Chondrocyte (in vitro differentiated cells): Measurements from ENCODE around the gene NFKB2. TPM values are rescaled to one million over a fixed set of nuclear protein-coding genes. Genes with fewer than 3 reads are reported as not detected.

Source experiments
- DNase-seq: peaks from one replicate; pipeline ENCODE4 v3.0.0; 2021; ENCODE audit warnings: mixed read lengths, low spot score
- H3K27ac Mint-ChIP-seq: one replicate; pipeline ENCODE4 v1.8.0; 2021; ENCODE audit warnings: mild to moderate bottlenecking, moderate library complexity, mixed read lengths; ENCODE audit not compliant: unreplicated experiment
- H3K27me3 Mint-ChIP-seq: 2 replicates; pipeline ENCODE4 v1.8.0; 2021; ENCODE audit warnings: low read depth, mixed read lengths
- H3K36me3 Mint-ChIP-seq: 2 replicates; pipeline ENCODE4 v1.8.0; 2021; ENCODE audit warnings: low read depth, mixed read lengths
- H3K4me1 Mint-ChIP-seq: 2 replicates; pipeline ENCODE4 v1.8.0; 2021; ENCODE audit warnings: low read depth, mild to moderate bottlenecking, mixed read lengths
- H3K4me3 Mint-ChIP-seq: one replicate; pipeline ENCODE4 v1.8.0; 2021; ENCODE audit warnings: mild to moderate bottlenecking, moderate library complexity, mixed read lengths; ENCODE audit not compliant: unreplicated experiment
- H3K9me3 Mint-ChIP-seq: 2 replicates; pipeline ENCODE4 v1.8.0; 2021; ENCODE audit warnings: low read depth, mixed read lengths
- total RNA-seq: library from RNA; stranded (reverse); gene quantifications from 3 replicates; pipeline ENCODE4 v1.2.1, GENCODE V29; 2021
- TF ChIP-seq, protein P1 (sequence below): fragments of 200-600 bp; sonication (generic); IDR thresholded peaks from 2 replicates; pipeline ENCODE4 v1.5.0; 2021; ENCODE audit warnings: antibody characterized with exemption, mild to moderate bottlenecking, moderate library complexity

NFKB2 gene
- total RNA-seq, 1 donor from 2014 or later: 38.0 TPM

DNA sequence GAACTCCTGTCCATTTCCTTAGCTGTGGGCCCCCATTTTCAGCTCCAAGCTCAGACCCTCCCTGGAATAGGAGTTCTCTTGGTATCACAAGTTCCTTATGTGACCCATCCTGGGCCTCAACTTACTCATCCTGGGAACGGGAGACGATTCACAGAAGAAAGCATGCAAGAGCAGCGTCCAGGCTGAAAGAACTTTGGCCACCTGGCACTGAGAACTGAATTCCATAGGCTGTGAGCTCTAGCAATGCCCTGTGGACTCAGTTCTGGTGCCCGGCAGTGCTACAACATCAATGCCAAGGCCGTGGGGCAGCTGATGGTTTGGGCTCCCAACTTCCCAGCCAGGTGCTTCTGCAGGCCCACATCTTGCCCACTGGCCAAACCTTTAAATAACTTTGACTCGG lies 40.8 kb downstream of the NFKB2 start:
- DNase-seq: no peak
- Mint-ChIP-seq H3K4me1 (peaks cover 18% of the 10 kb centered on the region), H3K27ac (no peak overlapping the region), H3K36me3 (no peaks in the 10 kb centered on the region), H3K9me3 (no peaks in the 10 kb centered on the region), H3K27me3 (peaks cover 3% of the 10 kb centered on the region), H3K4me3 (no peak overlapping the region)
- TF ChIP-seq, protein P1, sequence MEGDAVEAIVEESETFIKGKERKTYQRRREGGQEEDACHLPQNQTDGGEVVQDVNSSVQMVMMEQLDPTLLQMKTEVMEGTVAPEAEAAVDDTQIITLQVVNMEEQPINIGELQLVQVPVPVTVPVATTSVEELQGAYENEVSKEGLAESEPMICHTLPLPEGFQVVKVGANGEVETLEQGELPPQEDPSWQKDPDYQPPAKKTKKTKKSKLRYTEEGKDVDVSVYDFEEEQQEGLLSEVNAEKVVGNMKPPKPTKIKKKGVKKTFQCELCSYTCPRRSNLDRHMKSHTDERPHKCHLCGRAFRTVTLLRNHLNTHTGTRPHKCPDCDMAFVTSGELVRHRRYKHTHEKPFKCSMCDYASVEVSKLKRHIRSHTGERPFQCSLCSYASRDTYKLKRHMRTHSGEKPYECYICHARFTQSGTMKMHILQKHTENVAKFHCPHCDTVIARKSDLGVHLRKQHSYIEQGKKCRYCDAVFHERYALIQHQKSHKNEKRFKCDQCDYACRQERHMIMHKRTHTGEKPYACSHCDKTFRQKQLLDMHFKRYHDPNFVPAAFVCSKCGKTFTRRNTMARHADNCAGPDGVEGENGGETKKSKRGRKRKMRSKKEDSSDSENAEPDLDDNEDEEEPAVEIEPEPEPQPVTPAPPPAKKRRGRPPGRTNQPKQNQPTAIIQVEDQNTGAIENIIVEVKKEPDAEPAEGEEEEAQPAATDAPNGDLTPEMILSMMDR: no peak

DNA sequence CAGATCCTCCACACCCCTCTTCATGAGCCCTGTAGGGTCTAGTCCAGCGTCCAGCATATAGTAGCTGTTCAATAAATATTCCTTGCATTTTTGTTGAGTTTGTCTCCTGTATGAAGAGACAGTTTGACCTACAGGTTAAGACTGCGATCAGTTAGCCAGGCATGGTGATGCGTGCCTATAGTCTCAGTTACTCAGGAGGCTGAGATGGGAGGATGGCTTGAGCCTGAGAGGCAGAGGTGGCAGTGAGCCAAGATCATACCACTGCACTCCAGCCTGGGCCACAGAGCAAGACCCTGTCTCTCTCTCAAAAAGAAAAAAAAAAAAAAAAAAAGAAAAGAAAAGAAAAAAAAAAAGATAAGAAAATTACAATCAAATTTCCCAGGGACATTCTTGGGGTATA lies 42.0 kb downstream of the NFKB2 start:
- no peak for DNase-seq
- no peak overlapping the region for H3K4me3 Mint-ChIP-seq
- H3K27ac Mint-ChIP-seq: no peak overlapping the region
- TF ChIP-seq, protein P1: no peak
- peaks cover 6% of the 10 kb centered on the region for H3K27me3 Mint-ChIP-seq
- peaks cover 10% of the 10 kb centered on the region for H3K4me1 Mint-ChIP-seq
- H3K36me3 Mint-ChIP-seq: no peaks in the 10 kb centered on the region
- H3K9me3 Mint-ChIP-seq: no peaks in the 10 kb centered on the region

DNA sequence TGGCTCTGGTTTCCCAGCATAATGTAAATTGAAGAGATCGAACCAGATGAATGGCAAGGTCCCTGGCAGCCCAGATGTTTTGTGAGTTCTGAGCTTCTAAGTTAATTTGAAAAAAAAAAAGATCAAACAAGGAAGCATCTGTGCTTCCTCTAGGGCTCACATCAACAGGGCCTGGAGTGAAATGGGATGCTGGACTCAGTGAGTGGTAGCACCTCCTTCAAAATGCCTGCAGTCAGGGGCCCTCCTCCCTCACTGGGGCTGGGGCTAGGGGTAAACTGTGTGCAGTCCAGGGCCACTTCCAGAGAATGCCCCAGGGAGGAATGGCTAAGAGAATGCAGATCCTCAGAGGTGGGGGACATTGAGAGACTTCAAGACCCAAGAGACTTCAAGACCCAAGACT lies 42.9 kb downstream of the NFKB2 start:
- peaks cover 7% of the 10 kb centered on the region for H3K27me3 Mint-ChIP-seq
- DNase-seq: no peak
- no peaks in the 10 kb centered on the region for H3K36me3 Mint-ChIP-seq
- no peaks in the 10 kb centered on the region for H3K9me3 Mint-ChIP-seq
- no peak overlapping the region for H3K4me3 Mint-ChIP-seq
- H3K27ac Mint-ChIP-seq: no peak overlapping the region
- peaks cover 6% of the 10 kb centered on the region for H3K4me1 Mint-ChIP-seq
- TF ChIP-seq, protein P1: no peak

DNA sequence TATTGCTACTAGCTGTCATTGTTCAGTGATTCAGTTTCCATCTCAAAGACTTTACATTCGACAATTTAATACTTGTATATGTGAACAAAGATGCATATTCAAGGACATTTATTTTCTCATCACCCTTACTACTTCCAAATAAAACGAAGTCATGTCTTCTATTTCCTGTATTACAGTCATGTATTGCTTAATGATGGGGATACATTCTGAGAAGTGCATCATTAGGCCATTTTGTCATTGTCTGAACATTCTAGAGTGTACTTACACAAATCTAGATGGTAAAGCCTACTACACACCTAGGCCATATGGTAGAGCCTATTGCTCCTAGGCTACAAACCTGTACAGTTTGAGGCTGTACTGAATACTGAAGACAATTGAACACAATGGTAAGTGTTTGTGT lies 49.3 kb downstream of the NFKB2 start:
- DNase-seq: no peak
- Mint-ChIP-seq H3K27me3 (peaks cover 4% of the 10 kb centered on the region), H3K27ac (no peak overlapping the region), H3K9me3 (no peaks in the 10 kb centered on the region), H3K36me3 (no peaks in the 10 kb centered on the region), H3K4me1 (peaks cover 6% of the 10 kb centered on the region), H3K4me3 (no peak overlapping the region)
- TF ChIP-seq, protein P1: no peak

DNA sequence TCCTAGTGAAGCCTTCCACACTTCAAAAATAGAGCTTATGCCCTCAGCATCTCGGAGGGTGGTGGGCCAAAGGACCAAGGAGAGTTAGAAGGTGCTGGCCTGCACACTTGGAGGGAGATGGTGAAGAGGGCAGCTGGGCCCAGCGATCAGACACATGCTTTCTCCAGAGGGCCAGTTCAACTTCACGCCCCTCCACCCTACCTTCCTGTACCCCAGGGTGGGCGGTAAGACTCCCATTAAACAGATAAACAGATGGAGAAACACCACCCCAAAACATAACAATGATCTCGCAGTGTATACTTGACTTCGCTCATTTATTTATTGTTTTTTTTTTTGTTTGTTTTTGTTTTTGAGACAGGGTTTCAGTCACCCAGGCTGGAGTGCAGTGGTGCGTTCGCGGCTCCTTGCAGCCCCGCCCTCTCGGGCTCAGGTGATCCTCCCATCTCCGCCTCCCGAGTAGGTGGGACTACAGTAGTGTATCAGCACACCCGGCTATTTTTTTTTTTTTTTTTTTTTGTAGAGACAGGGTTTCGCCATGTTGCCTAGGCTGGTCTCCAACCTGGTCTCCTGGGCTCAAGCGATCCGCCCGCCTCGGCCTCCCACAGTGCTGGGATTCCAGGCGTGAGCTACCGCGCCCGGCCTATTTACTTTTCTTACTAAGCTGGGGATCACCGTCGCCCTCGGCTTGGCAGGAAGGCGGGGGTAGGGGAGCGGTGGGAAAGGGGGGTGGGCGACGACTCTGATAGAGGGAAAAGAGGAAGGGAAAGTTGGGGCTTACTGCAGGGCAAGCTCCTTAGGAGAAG lies 54.0 kb downstream of the NFKB2 start:
- DNase-seq: no peak
- H3K4me3 Mint-ChIP-seq: peak overlapping the region; percentile 85

More for the DNA sequence above, 54.0 kb downstream of the NFKB2 start:
- no peaks in the 10 kb centered on the region for H3K36me3 Mint-ChIP-seq
- TF ChIP-seq, protein P1: no peak
- peaks cover 26% of the 10 kb centered on the region for H3K4me1 Mint-ChIP-seq
- H3K27ac Mint-ChIP-seq: peak overlapping the region; percentile 64
- no peaks in the 10 kb centered on the region for H3K27me3 Mint-ChIP-seq
- no peaks in the 10 kb centered on the region for H3K9me3 Mint-ChIP-seq
